Jurkat, Clone E6-1 (cell line): Measurements from ENCODE around the gene CCDC197.

Experiments used
- DNase-seq: peaks from one replicate; pipeline ENCODE4 v3.0.0-alpha.2; 2011; ENCODE audit warnings: low read depth, low spot score
- H3K4me3 ChIP-seq: 2 replicates; pipeline ENCODE4 v1.5.1; 2011; ENCODE audit warnings: mild to moderate bottlenecking, low read length, control low read depth, moderate library complexity

Gene CCDC197

GRCh38 chr14:94034886-94035285 lies 37.8 kb downstream of the CCDC197 start:
- DNase-seq = no peak

GRCh38 chr14:94036313-94037167 lies 39.4 kb downstream of the CCDC197 start:
- no peak overlapping the region for H3K4me3 ChIP-seq
- peak; percentile 67 for DNase-seq

More at GRCh38 chr14:94034886-94035285, 37.8 kb downstream of the CCDC197 start:
- H3K4me3 ChIP-seq = no peak overlapping the region

DNA sequence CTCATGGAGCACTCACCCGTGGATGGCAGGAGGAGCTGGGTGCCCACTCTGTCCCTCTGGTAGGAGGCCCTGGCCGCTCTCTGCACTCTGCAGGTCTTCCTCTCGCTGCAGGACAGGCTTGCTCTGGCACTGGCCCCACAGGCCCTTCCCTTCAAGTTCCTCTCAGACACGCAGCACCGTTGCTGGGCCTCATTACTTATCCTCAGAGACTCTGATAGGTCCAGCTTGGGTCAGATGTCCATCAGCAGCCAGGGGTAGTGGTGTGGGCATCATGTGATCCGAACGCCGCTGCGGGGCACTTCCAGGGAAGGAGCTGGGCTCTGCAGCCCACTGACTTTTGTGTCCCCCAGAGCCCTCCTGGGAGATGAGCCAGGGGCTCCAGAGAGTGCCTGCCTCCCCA lies 40.9 kb downstream of the CCDC197 start:
- no peak for DNase-seq
- no peak overlapping the region for H3K4me3 ChIP-seq

GRCh38 chr14:94038510-94038909 lies 41.4 kb downstream of the CCDC197 start:
- DNase-seq = no peak

GRCh38 chr14:94038921-94039629 lies 42.0 kb downstream of the CCDC197 start:
- no peak overlapping the region for H3K4me3 ChIP-seq
- no peak for DNase-seq

More at GRCh38 chr14:94038510-94038909, 41.4 kb downstream of the CCDC197 start:
- no peak overlapping the region for H3K4me3 ChIP-seq

GRCh38 chr14:94040247-94040646 lies 43.1 kb downstream of the CCDC197 start:
- H3K4me3 ChIP-seq = no peak overlapping the region
- DNase-seq = no peak

GRCh38 chr14:94040796-94041195 lies 43.7 kb downstream of the CCDC197 start:
- no peak for DNase-seq
- H3K4me3 ChIP-seq = no peak overlapping the region

DNA sequence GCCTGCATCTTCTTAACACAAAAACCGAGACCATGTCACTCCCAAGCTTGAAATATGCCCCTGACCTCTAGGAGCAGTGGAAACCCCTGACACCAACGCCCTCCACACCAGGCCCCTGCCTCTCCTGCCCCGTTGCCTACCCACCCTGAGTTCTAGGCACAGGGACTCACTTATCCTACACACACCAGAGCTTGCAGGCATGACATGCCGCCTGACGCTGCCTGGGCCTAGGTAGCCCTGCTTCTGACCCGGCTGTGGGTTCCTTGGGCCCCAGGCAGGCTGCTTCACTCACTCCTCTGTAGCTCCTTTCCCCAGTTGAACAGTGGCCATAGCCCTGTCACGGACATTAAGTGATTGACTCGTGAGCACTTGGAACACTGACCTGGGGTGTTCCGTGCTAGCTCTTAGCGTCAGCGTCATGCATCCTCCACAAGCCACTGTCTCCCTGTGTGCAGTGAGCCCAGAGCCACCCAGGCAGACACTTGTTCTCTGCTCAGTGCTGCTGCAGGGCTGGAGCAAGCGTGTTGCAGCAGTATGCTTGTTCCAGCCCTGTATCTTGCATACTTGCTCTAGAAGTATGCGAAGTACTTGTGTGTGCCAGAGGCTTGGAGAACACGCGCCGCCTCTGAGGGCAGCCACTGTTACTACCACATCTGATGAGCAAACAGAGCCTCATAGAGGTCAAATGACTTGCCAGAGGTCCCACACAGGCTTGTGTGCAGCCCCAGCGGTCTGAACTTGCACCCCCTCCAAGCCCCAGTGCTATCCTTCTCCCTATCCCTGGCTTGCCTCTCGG lies 44.6 kb downstream of the CCDC197 start:
- no peak overlapping the region for H3K4me3 ChIP-seq
- DNase-seq = no peak

DNA sequence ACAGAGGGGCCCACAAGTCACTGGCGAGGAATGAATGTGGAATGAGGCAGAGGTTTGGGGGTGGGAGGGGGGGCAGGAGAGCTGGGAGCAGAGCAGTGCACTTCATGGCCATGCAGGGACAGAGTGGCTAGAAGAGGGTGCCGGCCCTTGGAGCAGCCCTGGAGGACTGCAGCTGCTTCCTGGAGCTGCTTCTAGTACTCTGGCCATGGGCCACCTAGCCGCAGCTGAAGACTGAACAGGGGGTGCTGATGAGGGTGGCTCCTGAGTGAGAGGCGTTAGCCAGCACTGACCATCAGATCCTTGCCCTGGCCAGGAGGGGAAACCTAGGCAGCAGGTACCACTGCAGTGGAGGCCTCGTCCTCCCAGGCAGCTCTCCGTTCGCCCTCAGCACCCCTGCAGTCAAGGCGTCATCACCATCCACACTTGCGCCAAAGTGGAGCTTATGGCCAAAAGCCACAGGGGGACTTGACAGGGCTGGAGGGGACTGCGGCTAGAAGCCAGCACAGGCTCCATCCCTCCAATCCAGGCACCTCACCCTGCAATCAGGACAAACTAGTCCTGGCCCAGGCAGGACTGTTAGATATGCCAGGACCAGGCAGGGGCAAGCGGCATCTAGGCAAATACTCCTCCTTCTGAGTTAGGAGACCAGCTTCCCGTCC lies 45.5 kb downstream of the CCDC197 start:
- DNase-seq = no peak
- H3K4me3 ChIP-seq = no peak overlapping the region

DNA sequence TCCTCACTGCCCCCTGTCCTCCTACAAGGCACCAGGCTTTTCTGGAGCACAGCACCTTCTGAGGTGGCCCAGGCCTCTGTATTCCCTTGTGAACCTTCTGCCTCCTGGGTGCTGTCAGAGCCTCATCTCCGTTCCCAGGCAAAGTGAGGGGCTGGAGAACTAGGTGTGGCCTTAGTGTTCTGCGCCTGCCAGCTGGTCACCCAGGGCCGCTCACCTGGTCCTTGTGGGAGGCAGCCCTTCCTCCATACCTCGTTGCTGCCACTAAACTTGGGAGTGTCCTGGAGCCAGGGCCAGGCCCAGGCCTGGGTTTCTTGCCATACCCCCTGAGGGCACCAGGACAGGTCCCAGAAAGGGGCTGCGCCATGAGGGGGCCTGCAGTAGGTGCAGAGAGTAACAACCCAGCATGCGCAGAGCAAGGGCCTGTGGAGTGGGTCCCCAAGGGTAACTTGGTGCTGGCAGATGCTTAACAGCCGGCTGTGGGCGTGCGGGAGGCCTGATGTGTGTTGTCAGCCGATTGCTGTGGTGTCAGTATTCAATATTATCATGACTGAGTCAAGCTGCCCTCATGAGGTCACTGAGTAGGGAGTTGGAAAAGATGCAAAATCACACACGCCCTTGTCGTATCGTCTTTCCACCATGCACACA lies 46.1 kb downstream of the CCDC197 start:
- no peak for DNase-seq
- H3K4me3 ChIP-seq = no peak overlapping the region

DNA sequence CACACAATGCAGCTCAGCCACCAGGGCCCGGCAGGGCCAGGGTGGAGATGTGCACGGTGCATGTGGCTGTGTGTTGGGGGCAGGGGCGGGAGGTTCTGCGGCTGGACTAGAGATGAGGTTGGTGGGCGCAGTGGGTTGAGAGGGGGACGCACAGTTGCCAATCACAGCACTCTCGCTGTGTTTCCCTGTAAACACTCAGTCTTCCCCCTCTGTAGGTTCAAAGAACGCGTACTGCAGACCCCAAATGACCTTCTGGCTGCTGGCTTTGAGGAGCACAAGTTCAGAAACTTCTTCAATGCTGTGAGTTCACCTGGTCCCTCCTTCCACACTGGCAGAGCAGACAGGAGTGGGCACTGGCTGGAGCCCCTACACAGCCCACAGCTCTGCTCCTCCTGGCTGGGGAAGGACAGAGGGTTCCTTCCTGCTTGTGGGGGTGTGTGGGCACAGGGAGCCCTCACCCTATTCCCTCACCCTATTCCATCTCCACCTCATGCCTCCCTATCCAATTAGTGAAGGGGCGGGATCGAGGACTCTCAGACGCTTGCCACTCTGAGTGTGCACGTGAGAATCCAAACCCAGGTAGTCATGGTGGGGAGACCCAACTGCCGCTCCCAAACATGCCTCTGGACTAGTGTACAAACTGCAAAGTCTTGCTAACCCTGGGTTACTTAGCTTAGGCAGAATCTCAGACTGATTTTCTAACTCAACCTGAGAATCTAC lies 46.8 kb downstream of the CCDC197 start:
- no peak for DNase-seq
- H3K4me3 ChIP-seq = no peak overlapping the region

GRCh38 chr14:94044476-94045091 lies 47.5 kb downstream of the CCDC197 start:
- no peak for DNase-seq
- no peak overlapping the region for H3K4me3 ChIP-seq

DNA sequence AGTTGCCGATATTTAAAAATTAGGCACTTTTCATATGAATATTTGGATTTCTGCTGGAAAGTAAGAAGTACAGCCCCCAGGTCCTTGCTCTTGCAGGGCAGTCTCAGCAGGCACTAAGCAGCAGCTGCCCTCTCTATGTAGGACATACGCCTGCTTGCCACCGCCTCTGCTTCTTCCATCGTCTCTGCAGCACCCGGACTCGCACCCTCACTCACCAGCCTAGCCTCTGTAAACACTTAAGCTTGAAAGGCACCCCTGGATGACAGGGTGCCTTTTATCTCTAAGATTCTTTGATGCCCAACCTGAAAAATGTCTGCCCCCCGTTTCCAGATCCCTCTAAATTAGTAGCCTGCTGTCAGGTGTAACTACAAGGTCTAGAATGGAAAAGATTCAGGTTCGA lies 48.0 kb downstream of the CCDC197 start:
- no peak for DNase-seq
- H3K4me3 ChIP-seq = no peak overlapping the region

DNA sequence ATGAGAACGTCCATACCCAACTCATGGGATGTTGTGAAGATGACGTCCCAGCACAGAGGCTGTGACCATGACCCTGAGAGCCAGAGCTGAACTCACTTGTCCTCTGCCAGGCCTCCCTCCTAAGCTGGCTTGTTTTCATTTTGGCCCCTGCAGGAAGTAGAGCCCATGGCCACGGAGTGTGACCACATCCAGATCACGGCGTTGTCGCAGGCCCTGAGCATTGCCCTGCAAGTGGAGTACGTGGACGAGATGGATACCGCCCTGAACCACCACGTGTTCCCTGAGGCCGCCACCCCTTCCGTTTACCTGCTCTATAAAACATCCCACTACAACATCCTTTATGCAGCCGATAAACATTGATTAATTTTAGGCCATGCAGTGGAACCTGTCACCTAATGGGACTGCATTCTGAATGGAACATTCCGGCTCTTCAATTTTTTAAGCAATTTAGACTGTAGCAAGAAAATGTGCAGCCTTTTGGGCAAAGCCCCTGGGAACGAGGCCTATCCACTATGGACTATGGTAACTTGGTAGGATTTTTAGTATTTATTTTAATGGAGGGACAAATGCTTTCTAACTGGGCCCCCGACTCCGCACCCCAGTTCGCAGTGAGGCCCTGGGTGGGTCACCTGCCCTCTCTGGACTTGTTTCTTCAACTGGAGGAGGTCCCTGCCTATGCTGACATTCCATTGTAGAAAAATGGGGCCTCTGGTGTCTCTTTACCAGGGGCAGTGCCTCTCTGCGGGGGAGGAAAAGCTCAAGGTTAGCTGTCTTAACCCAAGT lies 48.7 kb downstream of the CCDC197 start:
- H3K4me3 ChIP-seq = no peak overlapping the region

DNA sequence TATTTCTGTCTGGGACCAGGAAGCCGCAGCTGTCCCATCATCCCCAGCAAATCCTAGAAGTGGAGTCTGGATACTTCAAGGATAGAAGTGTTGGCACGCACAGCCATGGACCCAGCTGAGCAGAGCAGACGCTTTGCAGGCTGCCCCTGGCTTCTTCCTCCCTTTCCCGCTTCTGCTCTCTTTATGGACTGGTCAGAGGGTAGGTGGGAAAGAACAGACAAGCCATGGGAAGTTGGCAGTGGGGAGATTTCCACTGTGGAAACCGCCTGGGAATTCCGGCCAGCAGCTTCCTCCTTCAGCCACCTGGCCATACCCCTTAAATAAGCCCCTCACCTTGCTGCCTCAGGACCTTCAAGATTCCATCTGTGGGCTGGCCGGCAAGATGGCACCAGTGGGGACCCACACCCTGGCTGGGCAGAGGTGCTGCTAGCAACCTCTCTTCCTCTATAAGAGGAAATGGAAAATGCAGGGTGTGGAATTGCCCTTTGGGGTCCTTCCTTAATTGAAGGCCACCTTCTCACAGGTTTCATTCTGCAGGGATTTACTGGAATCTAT lies 49.7 kb downstream of the CCDC197 start:
- no peak for DNase-seq
- H3K4me3 ChIP-seq = no peak overlapping the region

More for the DNA sequence above, 48.7 kb downstream of the CCDC197 start:
- no peak for DNase-seq

- no peak for DNase-seq
- no peak overlapping the region for H3K4me3 ChIP-seq
Measured at GRCh38 chr14:94047581-94047980, 50.5 kb downstream of the CCDC197 start.
